GM18511 (cell line): ENCODE measurements around the gene NOS1AP.

Experiments
- ATAC-seq: cut with Tn5 transposase; IDR thresholded peaks from one replicate; pipeline ENCODE4 v1.9.1; 2021; ENCODE audit warnings: mild to moderate bottlenecking, moderate library complexity; ENCODE audit not compliant: unreplicated experiment

The NOS1AP gene

DNA sequence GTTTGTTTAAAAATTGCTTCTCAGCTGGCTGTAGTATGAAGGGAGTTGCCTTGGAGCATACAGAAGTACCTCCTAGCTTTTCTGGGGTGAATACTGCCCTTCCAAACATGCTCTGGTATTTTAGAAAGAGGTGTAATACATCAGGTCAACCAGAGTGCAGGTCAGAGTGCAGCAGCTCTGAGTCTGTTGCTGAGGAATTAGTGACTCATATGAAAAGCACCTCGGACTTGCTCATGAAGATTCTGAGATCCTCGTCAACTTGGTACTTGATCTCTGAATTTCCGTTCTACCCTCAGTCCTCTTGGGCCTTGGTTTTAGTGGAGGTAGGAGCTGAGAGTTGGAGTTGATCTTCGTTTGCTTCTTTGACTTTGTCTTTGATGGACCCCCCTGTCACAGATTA is 67.3 kb downstream of the NOS1AP start:
- ATAC-seq, result no peak

DNA sequence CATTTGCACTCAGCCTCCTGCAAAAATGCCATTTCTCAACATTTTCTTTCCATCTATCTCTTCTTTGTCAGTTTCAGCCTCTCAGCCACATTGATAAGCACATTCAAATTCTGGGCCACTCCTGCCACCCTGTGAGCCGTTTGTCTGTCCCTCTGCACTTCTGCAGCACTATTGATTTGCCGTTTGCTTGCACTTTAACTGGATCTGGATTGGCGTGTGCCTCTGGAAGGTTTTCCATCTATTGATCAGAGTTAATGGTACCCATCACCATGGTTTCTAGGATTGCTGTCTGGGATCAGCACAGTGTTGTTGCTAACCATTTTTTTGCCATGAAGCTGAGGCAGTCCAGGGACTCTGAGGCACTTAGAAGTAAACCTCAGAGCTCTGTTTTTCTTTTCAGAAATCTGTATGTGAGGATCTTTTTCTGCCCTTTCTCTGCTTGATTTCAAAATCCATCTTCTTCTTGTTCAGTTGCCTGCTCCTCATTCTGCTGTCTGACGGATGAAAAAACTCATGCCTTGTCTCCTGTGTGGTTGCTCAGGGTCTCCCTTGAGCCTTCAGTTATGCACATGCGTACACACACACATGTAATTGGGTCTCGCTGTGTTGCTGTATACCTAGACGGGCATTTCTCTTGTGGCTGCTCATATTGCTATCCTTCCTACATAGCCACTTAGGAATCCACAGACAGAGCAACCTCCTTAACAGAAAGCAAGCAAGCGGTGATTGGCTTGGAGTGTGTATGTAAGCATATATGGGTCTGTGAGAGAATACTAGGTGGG is 67.9 kb downstream of the NOS1AP start:
- no peak for ATAC-seq

DNA sequence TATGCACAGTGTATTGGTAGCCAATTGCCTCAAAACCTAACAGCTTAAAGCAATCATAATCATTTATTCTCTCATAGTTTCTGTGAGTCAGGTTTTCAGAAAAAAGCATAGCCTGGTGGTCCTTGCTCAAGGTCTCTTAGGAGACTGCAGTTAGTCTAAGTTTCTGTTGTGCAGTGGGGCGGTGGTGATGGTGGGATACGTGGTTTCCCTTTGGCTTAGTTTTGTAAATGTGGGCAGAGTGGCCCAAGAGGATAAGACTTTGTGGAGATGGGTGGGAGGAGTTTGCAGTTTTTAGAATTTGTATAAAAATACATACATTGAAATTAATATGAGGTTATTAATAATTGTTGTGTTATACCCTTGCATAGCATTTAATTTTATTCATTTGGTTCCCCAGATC is 68.6 kb downstream of the NOS1AP start:
- ATAC-seq, result no peak

- ATAC-seq, result no peak
Observed at GRCh38 chr1:162138599-162139181, 69.2 kb downstream of the NOS1AP start.

- ATAC-seq, result no peak
Observed at GRCh38 chr1:162139211-162139610, 69.7 kb downstream of the NOS1AP start.

GRCh38 chr1:162141281-162142054 is 72.0 kb downstream of the NOS1AP start:
- no peak for ATAC-seq

GRCh38 chr1:162142968-162143367 is 73.5 kb downstream of the NOS1AP start:
- no peak for ATAC-seq

DNA sequence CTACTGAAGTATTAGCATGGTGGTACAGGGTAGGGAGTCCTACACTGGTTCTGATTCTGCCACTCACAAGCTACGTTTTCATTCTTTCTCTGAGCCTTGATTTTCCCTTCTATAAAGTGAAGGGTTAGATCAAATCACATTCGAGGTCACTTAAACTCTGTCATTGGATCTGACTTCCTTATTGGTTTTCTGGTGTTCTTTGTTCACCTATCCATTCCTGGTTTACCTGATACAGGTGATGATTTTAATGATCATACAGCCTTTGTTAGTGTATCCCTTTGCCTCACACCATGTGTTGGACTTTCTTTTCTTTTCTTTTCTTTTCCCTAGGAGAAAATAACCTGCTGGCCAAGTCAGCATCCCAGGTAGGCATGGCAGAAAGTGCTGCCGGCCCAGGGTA is 74.8 kb downstream of the NOS1AP start:
- ATAC-seq, result no peak

- no peak for ATAC-seq
Observed at GRCh38 chr1:162144853-162145252, 75.4 kb downstream of the NOS1AP start.

DNA sequence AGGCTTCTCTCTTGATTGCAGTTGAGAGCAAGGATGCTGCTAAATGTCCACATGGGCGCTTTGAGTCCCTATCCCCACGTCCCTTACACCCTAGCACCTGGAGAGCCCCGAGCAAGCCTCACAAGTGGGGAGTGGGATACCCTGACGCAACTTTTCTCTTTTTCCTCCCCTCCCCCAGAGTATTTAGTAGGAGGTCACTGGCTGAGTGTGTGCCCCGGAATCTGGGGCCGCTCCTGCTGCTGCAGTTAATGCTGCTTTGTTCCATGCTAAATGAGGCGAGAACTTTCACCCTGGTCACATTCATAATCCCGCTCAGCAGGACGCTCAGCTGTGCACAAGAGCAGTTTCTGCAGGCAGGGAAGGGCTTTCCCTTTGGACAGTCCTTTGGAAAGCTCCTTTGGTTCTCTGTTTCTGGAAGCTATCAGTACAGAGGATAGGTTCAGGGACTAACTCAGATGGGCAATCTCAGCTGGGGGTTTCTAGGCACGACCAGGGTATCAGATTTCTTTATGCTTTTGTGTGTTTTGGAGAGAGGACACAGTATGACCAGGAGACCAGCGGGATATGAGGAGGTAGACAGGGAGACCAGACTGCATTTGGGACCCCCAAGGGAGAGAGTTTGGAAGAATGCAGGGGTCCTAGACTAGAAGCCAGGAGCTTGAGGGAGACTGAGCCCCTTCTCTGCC is 75.9 kb downstream of the NOS1AP start:
- ATAC-seq, result no peak

DNA sequence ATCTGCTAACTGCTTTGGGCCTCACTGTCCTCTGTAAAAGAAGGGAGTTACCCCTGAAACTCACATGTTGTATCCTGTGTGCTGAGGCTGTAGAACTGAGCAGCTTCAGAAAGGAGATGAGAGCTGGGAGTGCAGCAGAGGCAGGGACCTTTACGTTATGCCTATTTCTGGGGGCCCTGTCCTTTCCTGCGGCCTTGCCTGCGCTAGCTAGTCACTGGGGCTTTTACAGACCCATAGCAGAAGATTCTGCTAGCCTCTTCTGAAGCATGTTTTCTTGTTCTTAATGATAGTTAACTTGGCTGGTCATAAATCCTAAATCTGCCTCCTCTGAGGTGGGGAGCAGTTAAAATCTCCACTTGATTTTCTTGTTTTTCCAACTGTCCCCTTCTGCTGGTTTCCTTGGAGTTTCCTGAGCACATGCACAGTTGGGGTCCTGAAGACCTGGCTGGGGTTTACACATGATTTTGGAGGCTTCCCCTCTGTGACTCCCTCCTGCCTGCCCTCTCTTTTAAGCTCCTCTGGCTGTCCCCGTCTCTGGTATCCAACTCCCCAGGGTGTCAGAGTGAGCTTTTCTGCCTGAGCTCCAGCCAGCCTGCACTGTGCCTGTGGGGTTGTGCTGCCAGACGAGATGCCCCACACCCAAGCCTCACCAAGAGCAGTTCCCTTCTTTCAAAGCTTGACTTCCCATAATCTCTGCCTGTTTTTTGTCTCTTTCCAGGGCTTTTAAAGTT is 76.6 kb downstream of the NOS1AP start:
- no peak for ATAC-seq

DNA sequence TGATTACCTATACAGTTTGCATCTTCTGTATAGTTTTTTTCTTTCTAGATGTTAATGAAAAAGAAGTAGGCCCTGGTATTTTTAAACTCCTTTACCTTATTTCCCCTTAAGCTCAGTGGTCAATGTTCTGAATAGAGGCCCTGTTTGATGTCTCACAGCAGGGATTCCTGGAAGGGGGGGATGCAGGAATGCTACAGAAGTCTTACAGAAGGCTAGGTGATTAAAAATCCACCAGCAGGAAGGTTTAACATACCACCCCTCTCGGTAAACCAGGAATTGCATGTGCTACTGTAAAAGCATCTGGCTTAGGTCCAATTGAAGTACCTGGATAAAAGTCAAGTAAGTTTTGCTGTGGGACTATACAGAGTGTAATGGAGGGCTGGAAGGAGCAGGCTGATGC is 78.3 kb downstream of the NOS1AP start:
- no peak for ATAC-seq

- no peak for ATAC-seq
Observed at GRCh38 chr1:162150112-162150511, 80.6 kb downstream of the NOS1AP start.

GRCh38 chr1:162151900-162152829 is 82.7 kb downstream of the NOS1AP start:
- ATAC-seq, result no peak

DNA sequence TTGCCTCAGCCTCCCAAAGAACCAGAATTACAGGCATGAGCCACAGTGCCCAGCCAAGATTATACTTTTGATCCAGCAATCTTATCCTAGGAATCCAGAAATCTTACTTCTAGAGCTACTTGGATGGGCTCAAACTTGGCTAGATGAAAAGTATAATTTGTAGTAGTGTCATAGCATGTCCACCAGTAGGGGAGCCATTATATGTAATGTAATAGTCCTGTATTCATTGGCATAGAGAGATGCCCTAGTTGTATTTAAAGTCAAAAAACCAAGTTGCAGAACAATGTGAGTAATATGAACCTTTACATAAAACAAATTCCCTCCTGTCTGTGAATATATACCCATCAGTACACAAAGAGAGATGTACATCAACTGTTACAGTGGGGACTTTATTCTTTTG is 83.9 kb downstream of the NOS1AP start:
- ATAC-seq, result no peak

GRCh38 chr1:162157469-162157868 is 88.0 kb downstream of the NOS1AP start:
- ATAC-seq, result no peak

GRCh38 chr1:162158624-162159271 is 89.3 kb downstream of the NOS1AP start:
- ATAC-seq, result no peak

GRCh38 chr1:162159515-162159914 is 90.0 kb downstream of the NOS1AP start:
- ATAC-seq, result no peak

DNA sequence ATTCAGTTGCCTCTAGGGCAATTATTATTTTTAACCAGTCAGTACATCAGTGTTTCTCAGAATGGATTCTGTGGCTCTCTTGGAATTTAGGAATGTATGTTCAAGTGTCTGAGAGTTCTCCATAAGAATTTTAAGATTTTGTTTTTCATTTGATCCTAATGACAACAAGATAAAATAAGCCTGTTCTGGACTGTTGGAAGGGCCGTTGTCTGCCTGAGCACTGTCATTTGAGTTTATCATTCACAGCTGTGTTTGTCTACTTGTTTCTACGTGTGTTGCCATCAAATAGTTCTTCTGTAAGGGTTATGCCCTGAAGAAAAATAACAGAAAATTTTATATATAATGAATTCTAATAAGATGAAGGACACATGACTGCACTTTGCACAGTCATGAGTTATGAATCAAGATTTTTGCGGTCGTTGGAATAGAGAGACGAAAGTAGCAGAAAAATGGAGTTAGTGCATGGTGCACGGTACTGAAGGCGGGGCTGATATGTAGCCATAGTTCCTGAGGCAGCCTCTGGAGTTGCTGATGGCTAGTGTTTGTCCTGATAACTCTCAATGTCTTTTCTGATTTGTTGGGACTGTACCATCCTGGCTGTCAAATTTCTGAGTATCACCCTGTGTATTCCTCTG is 92.5 kb downstream of the NOS1AP start:
- no peak for ATAC-seq
